HG03354 (cell line): ENCODE results near the gene SMR3A.

Source experiments
- ATAC-seq: cut with Tn5 transposase; IDR thresholded peaks from one replicate; pipeline ENCODE4 v1.9.1; 2021; ENCODE audit warnings: mild to moderate bottlenecking; ENCODE audit not compliant: unreplicated experiment, poor library complexity, severe bottlenecking

SMR3A gene

DNA sequence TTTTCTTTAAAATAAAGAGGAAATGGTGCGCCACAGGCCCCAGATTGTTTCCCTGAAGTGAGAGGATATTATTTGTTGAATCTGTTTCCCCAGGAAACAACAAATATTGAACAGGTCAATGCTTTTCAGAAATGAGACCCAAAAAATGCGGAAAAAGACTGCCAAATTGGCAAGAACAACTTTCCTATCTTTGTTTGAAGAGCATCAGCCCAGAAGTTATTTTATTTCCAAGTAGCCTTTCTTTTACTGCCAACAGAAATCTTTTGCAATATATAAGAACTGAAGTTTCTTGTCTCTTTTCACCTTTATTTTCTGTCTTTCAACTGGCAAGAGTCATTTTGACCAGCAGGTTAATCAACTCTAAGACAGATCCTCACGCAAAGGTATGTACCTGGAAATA is at the start of gene SMR3A:
SMR3A (plus strand) TSS at position 301 of the 400 bp plus-strand sequence. CDS start 1,356 bp downstream, outside the sequence.
- ATAC-seq, result no peak

DNA sequence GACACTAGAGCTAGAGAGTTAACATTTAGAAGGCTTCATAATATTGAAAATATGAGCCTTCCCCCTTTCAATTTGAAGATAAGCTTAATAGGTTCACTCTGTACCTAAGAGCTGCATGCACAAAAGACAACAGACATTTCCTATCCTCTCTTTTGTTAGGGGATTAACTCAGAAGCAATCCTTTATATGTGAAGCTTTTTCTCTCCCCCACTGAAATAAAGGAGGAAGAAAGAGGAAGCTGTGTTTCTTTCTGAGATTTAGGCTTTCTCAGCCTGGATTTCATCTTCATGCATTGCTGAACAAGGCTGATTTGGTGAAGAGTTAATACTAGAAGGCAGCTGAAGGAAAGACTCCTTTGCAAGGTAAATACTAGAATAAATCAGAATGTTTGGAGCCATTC is 46.8 kb upstream of the SMR3A start:
- ATAC-seq, result no peak

DNA sequence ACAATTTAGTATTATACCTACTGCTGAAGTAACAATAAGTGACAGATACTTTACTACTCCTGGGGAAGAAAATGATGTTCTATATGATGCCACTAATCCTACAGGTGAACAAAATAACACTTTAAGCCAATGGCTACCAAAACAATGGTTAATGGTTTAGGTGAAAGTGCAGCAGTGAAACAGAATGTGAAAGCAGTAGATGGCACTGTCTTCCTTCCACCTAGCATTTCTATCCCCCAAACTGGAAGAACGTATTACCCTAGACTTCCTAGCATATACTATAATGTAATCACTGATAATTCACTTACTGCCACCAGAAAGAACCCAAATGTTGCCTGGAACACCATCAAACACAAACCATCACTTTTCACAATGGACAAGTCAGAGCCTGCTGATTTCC is 44.6 kb upstream of the SMR3A start:
- ATAC-seq, result peak; percentile 87

GRCh38 chr4:70326052-70326451 is 34.5 kb upstream of the SMR3A start:
- ATAC-seq, result no peak

DNA sequence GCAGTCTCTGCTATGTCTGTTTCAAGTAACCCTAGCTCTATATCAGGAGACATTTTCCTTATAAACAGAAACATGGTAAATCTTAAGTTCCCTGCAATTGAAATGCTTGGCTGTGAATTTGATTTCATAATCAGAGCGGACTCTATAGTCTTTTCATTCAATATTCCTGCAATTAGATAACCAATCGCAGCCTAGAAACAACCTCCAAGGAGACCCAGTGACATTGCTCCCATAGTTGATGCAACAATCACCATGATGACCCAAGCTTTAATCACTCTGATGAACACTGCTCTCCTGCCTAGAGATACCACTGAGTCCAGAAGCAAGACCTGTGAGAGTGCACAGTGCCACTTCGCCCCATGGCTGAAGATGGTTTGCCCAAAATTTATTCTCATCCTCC is 25.9 kb upstream of the SMR3A start, which contains the start of gene CABS1:
CABS1 (plus strand) TSS at position 301 of the 400 bp plus-strand sequence; CDS start at position 360, 59 bp downstream.
- ATAC-seq, result no peak

DNA sequence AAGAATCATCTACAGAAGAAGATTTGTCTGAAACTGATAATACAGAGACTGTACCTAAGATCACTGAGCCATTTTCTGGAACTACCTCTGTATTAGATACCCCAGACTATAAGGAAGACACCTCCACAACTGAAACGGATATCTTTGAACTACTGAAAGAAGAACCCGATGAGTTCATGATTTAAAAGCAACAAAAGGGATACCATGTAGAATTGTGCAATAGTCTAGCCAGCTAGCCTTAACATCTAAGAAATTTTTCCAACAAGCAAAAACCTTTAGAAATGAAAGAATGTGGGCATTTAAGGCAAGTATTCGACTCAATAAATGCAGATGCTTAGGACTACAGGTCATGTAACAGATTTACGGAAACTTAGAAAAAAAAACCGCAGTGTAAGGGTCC is 24.5 kb upstream of the SMR3A start:
- no peak for ATAC-seq

GRCh38 chr4:70337886-70338420 is 22.6 kb upstream of the SMR3A start:
- no peak for ATAC-seq

DNA sequence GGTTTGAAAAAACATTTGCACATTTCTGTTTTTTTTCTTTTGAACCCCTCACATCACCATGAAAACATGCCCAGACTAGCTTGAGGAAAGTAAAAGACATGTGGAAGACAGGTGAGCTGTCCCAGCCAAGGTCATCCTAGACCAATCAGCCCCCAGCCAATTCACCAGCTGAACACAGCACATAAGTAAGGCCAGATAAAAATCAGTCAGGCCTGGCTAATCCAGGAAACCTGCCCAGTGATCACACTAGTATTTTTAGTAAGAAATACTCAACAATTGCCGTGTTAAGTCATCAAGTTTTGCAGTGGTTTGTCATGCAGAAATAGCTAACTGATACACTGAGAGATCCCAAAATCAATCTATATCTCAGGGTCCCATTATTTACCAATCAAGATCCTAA is 4.4 kb upstream of the SMR3A start:
- ATAC-seq, result no peak

DNA sequence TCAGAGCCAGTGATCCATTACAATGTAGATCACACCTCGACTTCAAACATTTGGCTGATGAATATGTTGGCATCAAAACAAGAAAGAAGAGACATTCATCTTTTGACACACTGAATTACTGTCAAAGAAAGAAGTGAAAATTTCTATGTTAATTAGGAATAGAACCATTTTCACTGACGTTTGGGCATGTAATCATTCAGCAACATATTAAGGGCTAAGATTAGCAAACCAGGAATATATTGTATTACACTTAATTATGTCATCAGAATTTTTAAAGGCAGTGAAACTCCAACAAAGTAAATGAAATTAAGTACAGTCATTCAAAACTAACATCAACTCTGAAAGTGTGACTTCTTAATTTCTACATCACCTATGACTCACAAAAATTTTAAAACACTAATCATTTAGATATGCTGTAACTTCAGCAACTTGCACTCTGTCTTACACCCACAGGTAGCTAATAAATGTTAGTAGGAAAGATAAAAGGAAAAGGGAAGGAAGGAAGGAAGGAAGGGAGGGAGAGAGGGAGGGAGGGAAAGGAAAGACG is 1.4 kb upstream of the SMR3A start:
- no peak for ATAC-seq

GRCh38 chr4:70364002-70364401 is 3.4 kb downstream of the SMR3A start:
- no peak for ATAC-seq

DNA sequence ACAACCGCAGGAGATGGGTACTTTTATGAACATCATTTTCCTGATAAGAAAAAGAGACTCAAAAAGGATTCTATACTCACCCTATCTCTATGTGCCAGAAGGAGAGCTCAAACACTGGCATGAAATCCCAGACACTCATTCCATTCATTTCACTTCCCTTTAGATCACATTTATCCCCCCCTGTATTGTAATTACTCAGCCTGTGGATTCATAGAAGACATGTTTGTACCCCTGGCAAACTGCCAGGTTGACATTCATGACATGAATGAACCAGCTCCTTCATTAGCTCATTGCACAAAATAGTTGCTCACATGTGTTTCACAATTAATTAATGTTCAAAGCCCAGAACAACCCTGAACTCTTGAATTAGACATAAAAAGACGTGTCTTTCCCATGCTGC is 4.9 kb downstream of the SMR3A start:
- no peak for ATAC-seq

DNA sequence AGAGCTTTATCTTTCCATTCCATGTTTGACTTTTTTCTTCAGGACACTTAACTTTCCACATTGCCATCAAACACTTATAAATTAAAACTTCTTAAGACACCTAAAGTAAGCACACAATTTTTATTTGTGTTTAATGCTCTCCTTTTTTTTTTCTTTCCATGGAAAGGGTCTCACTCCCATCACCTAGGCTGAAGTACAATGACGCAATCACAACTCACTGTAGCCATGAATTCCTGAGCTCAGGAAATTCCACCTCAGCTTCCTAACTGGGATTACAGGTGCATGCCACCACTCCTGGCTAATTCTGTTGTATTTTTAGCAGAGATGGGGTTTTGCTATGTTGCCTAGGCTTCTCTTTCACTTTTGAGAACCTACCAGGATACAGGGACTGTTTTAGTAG is 7.3 kb downstream of the SMR3A start:
- no peak for ATAC-seq

DNA sequence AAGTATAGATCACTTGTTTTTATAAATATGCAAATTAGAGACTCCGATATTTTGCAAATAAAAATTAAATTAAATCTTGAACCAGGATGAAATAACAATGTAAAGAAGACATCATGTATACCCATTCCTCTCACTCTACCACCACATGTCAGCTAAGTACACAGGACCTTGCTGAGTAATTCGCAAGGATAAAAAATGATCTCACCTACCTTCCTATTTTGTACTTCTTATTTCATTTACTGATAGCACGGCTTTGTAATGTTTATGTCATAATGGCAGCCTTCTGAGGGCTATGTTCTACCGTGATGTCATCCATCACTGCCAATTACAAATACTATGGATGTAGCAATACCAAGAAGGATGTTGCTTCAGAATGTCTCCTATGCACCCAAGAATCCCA is 11.4 kb downstream of the SMR3A start:
- no peak for ATAC-seq

- no peak for ATAC-seq
Observed at GRCh38 chr4:70372760-70373159, 12.2 kb downstream of the SMR3A start.

DNA sequence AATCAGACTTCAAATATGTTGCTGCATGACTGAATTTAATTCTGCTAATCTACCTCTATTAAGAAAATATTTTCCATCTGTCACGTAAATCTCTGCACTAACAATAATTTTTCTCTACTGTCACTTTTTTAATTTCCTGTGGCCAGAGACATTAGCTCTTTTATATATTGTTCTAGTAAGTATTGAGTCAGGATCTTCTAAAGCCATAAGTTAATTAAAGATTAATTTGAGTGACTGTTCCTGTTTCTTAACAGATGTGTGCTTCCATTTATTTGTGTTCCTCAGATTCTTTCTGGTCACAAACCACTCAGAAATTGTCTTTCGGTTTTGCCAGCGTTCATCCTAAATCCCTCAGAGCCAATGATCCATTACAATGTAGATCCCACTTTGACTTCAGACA is 20.0 kb downstream of the SMR3A start:
- no peak for ATAC-seq

DNA sequence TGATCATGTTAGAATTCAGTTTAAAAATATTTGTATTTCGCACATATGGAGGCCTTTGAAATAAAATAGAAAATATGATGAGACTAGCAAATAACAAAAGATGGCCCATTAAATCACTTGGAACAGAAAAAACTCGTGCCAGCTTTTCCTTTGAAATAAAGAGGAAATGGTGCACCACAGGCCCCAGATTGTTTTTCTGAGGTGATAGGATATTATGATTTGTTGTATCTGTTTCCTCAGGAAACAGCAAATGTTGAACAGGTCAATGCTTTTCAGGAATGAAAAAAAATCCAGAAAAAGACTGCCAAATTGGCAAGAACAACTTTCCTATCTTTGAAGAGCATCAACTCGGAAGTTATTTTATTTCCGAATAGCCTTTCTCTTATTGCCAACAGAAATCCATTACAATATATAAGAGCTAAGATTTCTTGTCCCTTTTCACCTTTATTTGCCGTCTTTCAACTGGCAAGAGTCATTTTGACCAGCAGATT is 22.2 kb downstream of the SMR3A start, which contains the start of gene SMR3B:
SMR3B (plus strand) TSS at position 441 of the 491 bp plus-strand sequence. CDS start 1,380 bp downstream, outside the sequence.
- no peak for ATAC-seq

DNA sequence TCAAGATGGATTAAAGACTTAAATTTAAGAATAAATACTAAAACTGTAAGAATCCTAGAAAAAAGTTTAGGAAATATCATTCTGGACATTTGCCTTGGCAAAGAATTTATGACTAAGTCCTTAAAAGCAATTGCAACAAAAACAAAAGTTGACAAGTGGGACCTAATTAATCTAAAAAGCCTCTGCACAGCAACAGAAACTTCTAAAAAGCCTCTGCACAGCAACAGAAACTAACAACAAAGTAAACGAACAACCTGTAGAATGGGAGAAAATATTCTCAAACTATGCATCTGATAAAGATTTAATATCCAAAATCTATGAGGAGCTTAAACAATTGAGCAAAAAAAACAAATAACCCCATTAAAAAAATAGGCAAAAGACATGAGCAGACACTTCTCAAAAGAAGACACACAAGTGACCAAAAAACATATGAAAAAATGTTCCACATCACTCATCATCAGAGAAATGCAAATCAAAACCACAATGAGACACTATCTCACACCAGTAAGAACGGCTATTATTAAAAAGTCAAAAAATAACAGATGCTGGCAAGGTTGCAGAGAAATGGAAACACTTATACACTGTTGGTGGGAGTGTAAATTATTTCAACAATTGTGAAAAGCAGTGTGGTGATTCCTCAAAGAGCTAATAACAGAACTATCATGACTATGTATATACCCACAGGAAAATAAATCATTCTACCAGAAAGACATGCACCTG is 31.7 kb downstream of the SMR3A start:
- peak; percentile 81 for ATAC-seq

DNA sequence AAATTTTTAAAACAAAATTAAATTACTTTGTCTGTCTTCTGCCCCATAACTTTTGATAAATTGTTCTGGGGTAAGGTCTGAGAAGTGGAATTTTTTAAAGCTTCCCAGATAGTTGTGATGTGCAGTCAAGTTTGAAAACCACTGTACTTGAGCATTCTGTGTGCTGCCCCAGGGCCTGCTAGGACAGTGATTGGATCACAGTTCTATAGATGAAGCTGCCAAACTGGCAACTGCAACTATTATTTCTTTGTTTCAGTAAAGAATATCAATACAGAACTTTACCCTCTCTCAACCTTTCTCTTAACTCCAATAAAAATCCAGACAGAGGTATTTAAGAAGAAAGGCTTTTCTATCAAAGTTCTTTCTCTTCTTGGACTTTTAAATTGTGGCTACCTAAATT is 37.0 kb downstream of the SMR3A start, which contains the start of gene OPRPN:
OPRPN (plus strand) TSS at position 361 of the 400 bp plus-strand sequence. CDS start 1,346 bp downstream, outside the sequence.
- no peak for ATAC-seq

GRCh38 chr4:70399319-70399718 is 38.8 kb downstream of the SMR3A start:
- ATAC-seq, result peak; percentile 87

- ATAC-seq, result no peak
Observed at GRCh38 chr4:70402762-70403161, 42.2 kb downstream of the SMR3A start.

DNA sequence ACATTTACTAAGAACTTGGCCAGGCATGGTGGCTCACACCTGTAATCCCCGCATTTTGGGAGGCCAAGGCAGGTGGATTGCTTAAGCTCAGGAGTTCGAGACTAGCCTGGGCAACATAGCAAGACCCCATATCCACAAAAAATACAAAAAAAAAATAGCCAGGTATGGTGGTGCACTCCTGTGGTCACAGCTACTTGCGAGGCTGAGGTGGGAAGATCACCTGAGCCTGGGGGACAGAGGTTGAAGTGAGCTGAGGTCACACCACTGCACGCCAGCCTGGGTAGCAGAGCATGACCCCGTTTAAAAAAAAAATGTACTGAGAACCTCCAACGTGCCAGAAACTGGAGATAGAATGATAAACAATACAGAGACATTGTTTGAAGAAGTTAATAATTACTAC is 45.2 kb downstream of the SMR3A start:
- ATAC-seq, result peak; percentile 81
